ENCODE data around the gene CAMK2G. TPM values are rescaled to one million over a fixed set of nuclear protein-coding genes. Genes with fewer than 3 reads are reported as not detected.

Gene CAMK2G
- total RNA-seq, 4 donors from 2014 or later, result 48.6 to 67.5 (median 51.7) TPM

DNA sequence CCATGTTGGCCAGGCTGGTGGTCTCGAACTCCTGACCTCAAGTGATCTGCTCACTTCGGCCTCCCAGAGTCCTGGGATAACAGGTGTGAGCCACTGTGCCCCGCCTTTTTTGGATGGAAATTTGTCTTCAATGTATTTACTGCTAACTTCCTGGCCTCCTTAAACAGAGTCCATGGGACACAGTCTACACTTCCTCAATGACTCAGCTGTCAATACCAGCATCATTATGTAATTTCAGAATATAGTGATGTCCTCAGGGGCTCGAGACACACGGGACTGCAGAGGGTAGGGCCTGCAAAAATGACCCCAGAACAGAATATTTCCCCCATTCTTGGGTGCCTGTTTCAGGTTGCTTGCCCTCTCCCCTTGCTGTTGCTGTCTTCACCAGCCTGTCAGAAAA lies 31.1 kb downstream of the CAMK2G start:
- Histone ChIP-seq H3K27me3 (no peaks in the 10 kb centered on the region), H3K4me3 (no peak overlapping the region), H3K36me3 (peaks cover 0 to 61% of the 10 kb centered on the region in 2 donors), H3K9me3 (no peaks in the 10 kb centered on the region), H3K27ac (no peak overlapping the region), H3K4me1 (no peaks in the 10 kb centered on the region)
- intact Hi-C loops (cut with DNase I; ENCODE audit: low total_unique reads), result no loop called here
- DNase-seq, result no peak
- ATAC-seq, result no peak
- in situ Hi-C loops (cut with MboI; ENCODE audit: low sequenced_read_pairs in 4 of 4), result no loop called here
- TF ChIP-seq POLR2A (IDR thresholded peaks at IDR 0.05), result no peak
- TF ChIP-seq, protein P1, sequence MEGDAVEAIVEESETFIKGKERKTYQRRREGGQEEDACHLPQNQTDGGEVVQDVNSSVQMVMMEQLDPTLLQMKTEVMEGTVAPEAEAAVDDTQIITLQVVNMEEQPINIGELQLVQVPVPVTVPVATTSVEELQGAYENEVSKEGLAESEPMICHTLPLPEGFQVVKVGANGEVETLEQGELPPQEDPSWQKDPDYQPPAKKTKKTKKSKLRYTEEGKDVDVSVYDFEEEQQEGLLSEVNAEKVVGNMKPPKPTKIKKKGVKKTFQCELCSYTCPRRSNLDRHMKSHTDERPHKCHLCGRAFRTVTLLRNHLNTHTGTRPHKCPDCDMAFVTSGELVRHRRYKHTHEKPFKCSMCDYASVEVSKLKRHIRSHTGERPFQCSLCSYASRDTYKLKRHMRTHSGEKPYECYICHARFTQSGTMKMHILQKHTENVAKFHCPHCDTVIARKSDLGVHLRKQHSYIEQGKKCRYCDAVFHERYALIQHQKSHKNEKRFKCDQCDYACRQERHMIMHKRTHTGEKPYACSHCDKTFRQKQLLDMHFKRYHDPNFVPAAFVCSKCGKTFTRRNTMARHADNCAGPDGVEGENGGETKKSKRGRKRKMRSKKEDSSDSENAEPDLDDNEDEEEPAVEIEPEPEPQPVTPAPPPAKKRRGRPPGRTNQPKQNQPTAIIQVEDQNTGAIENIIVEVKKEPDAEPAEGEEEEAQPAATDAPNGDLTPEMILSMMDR (IDR thresholded peaks at IDR 0.05 in 4 of 5, conservative IDR thresholded peaks at IDR 0.05 in 1 of 5), result no peak

DNA sequence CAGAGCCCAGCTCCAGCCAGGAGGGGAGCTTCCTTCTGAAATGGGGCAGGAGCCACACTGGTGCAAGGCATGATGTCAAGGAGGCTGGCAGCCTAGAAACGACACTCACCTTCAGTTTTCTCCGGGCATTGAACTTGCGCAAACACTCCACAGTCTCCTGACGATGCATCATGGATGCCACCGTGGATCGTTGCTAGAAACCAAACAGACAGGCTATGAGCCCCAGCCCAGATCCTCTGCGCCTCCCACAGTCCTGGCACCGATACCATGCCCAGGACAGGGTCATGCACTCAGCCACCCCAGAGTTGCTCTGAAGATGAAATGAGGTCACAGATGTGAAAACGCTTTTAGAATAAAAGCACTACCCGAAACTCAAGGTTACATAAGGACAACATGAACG lies 32.0 kb downstream of the CAMK2G start:
- H3K4me1 ChIP-seq, result no peaks in the 10 kb centered on the region
- H3K4me3 ChIP-seq, result no peak overlapping the region
- no peak for DNase-seq
- in situ Hi-C loops (cut with MboI; ENCODE audit: low sequenced_read_pairs in 4 of 4), result no loop called here
- ATAC-seq, result no peak
- no peaks in the 10 kb centered on the region for H3K9me3 ChIP-seq
- intact Hi-C loops (cut with DNase I; ENCODE audit: low total_unique reads), result no loop called here
- no peak for TF ChIP-seq POLR2A (IDR thresholded peaks at IDR 0.05)
- TF ChIP-seq, protein P1 (IDR thresholded peaks at IDR 0.05 in 4 of 5, conservative IDR thresholded peaks at IDR 0.05 in 1 of 5), result no peak
- no peaks in the 10 kb centered on the region for H3K27me3 ChIP-seq
- no peak overlapping the region for H3K27ac ChIP-seq
- peaks cover 0 to 61% of the 10 kb centered on the region in 2 donors for H3K36me3 ChIP-seq

GRCh38 chr10:73841526-73842285 lies 32.6 kb downstream of the CAMK2G start:
- no peak for TF ChIP-seq POLR2A (IDR thresholded peaks at IDR 0.05)
- TF ChIP-seq, protein P1 (IDR thresholded peaks at IDR 0.05 in 4 of 5, conservative IDR thresholded peaks at IDR 0.05 in 1 of 5), result no peak
- H3K36me3 ChIP-seq, result peaks cover 0 to 61% of the 10 kb centered on the region in 2 donors

DNA sequence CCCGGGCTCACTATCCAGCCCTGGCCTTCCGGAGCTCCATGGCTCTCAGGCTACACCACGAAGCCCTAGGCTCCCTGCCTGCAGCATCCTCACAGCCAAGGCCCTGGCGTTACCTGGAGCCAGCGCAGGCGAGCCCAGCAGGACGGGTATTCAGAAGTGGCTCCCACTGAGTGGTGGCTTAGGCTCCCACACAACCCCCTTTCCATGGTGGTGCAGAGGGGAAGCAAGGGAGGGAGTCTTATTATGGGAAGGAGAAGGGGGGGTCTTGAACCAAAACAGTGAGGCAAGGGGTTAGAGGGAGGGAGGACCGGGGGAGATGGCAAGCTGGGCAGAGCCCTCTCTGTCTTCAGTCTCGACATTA lies 33.3 kb downstream of the CAMK2G start:
- in situ Hi-C loops (cut with MboI; ENCODE audit: low sequenced_read_pairs in 4 of 4), result no loop called here
- Histone ChIP-seq H3K4me1 (no peaks in the 10 kb centered on the region), H3K27ac (no peak overlapping the region), H3K36me3 (peaks cover 0 to 61% of the 10 kb centered on the region in 2 donors), H3K9me3 (no peaks in the 10 kb centered on the region), H3K4me3 (no peak overlapping the region), H3K27me3 (no peaks in the 10 kb centered on the region)
- intact Hi-C loops (cut with DNase I; ENCODE audit: low total_unique reads), result no loop called here
- TF ChIP-seq, protein P1 (IDR thresholded peaks at IDR 0.05 in 4 of 5, conservative IDR thresholded peaks at IDR 0.05 in 1 of 5), result no peak
- no peak for TF ChIP-seq POLR2A (IDR thresholded peaks at IDR 0.05)
- DNase-seq (no peak), ATAC-seq (no peak)

More at GRCh38 chr10:73841526-73842285, 32.6 kb downstream of the CAMK2G start:
- Histone ChIP-seq H3K27me3 (no peaks in the 10 kb centered on the region), H3K9me3 (no peaks in the 10 kb centered on the region), H3K4me3 (no peak overlapping the region), H3K27ac (no peak overlapping the region), H3K4me1 (no peaks in the 10 kb centered on the region)
- ATAC-seq (no peak), DNase-seq (no peak)
- intact Hi-C loops (cut with DNase I; ENCODE audit: low total_unique reads), result no loop called here
- in situ Hi-C loops (cut with MboI; ENCODE audit: low sequenced_read_pairs in 4 of 4), result no loop called here
